Right lung (tissue), 5 donors: Measurements from ENCODE around the gene PAPPA2. TPM values are rescaled to one million over a fixed set of nuclear protein-coding genes. Genes with fewer than 3 reads are reported as not detected.
A peak's percentile ranks its signal among the peaks of the same experiment; 100 is the strongest.
"Not testable (repeated sequence)": the region's sequence is repeated elsewhere in the genome, so short reads cannot be mapped to it uniquely, and the experiment has no call there.

ENCODE experiments used
- DNase-seq, 2 donors: peaks; one replicate each; pipeline ENCODE4 v3.0.0-alpha.2; 2013
- polyA plus RNA-seq, 5 donors: library from polyadenylated mRNA; unstranded; fragments of 120-200 nt; gene quantifications; one replicate each; pipeline versions ENCODE4 v1.2.1 to v1.2.3, GENCODE V29; 2013; ENCODE audit warnings: inconsistent platforms in 1 of 5, low replicate concordance in 1 of 5; ENCODE audit not compliant: insufficient read length in 5 of 5, insufficient read depth in 1 of 5

The PAPPA2 gene
- polyA plus RNA-seq, 5 donors, result 0.05 to 0.61 (median 0.20) TPM

- no peak for DNase-seq
Measured at GRCh38 chr1:176692988-176693696, 230.2 kb downstream of the PAPPA2 start.

GRCh38 chr1:176693697-176694329, 230.8 kb downstream of the PAPPA2 start:
- no peak for DNase-seq

- no peak for DNase-seq
Measured at GRCh38 chr1:176694713-176695112, 231.7 kb downstream of the PAPPA2 start.

GRCh38 chr1:176696109-176696508, 233.1 kb downstream of the PAPPA2 start:
- DNase-seq, result no peak

GRCh38 chr1:176696689-176697088, 233.7 kb downstream of the PAPPA2 start:
- no peak for DNase-seq

- DNase-seq, result no peak
Measured at GRCh38 chr1:176699821-176700220, 236.8 kb downstream of the PAPPA2 start.

GRCh38 chr1:176701151-176701866, 238.3 kb downstream of the PAPPA2 start:
- DNase-seq, result no peak

- no peak for DNase-seq
Measured at GRCh38 chr1:176702901-176703300, 239.9 kb downstream of the PAPPA2 start.

GRCh38 chr1:176705585-176705984, 242.6 kb downstream of the PAPPA2 start:
- no peak for DNase-seq

GRCh38 chr1:176717066-176717750, 254.2 kb downstream of the PAPPA2 start:
- DNase-seq, result peak; percentile 9 to 23

GRCh38 chr1:176719447-176719846, 256.5 kb downstream of the PAPPA2 start:
- peak; percentile 40 to 41 for DNase-seq

GRCh38 chr1:176720838-176721237, 257.9 kb downstream of the PAPPA2 start:
- DNase-seq, result no peak

- DNase-seq, result no peak
Measured at GRCh38 chr1:176733661-176734060, 270.7 kb downstream of the PAPPA2 start.

GRCh38 chr1:176735201-176735600, 272.2 kb downstream of the PAPPA2 start:
- DNase-seq, result no peak

- DNase-seq, result no peak
Measured at GRCh38 chr1:176736015-176736414, 273.0 kb downstream of the PAPPA2 start.

GRCh38 chr1:176741181-176741580, 278.2 kb downstream of the PAPPA2 start:
- DNase-seq, result no peak

- no peak for DNase-seq
Measured at GRCh38 chr1:176742322-176742721, 279.3 kb downstream of the PAPPA2 start.

GRCh38 chr1:176744142-176744541, 281.2 kb downstream of the PAPPA2 start:
- no peak for DNase-seq

- no peak for DNase-seq
Measured at GRCh38 chr1:176745945-176746344, 283.0 kb downstream of the PAPPA2 start.

- no peak for DNase-seq
Measured at GRCh38 chr1:176752505-176752904, 289.5 kb downstream of the PAPPA2 start.

GRCh38 chr1:176754676-176755075, 291.7 kb downstream of the PAPPA2 start:
- DNase-seq, result no peak

- DNase-seq, result not testable (repeated sequence)
Measured at GRCh38 chr1:176756817-176757216, 293.8 kb downstream of the PAPPA2 start.
